ENCODE data around the gene TPMT. TPM values are rescaled to one million over a fixed set of nuclear protein-coding genes. Genes with fewer than 3 reads are reported as not detected.

TPMT gene
- total RNA-seq, 1 experiment from 2014 or later, result 14.4 TPM

- Mint-ChIP-seq H3K36me3 (peaks cover 6% of the 10 kb centered on the region), H3K27ac (peak overlapping the region; percentile 97), H3K9me3 (no peaks in the 10 kb centered on the region), H3K4me1 (peaks cover 52% of the 10 kb centered on the region), H3K4me3 (peak overlapping the region; percentile 6; the same call in 1 of the 2 replicates), H3K27me3 (ENCODE audit: low read depth) (no peaks in the 10 kb centered on the region; the same call in 1 of the 2 replicates)
- TF ChIP-seq SP1 (CRISPR knock-in tag; conservative IDR thresholded peaks at IDR 0.05) (0 out of 2 replicates have a peak, but pooled peaks have one; percentile 36), ZNF232 (CRISPR knock-in tag; IDR thresholded peaks at IDR 0.05) (no peak), FOXK1 (CRISPR knock-in tag; IDR thresholded peaks at IDR 0.05) (peak; percentile 63; the same call in 1 of the 2 replicates), TEAD1 (CRISPR knock-in tag; IDR thresholded peaks at IDR 0.05) (peak; percentile 45; the same call in 1 of the 2 replicates), ZNF121 (CRISPR knock-in tag; IDR thresholded peaks at IDR 0.05) (peak; percentile 48; the same call in 1 of the 2 replicates), SOX15 (CRISPR knock-in tag; IDR thresholded peaks at IDR 0.05) (no peak), FOXP4 (CRISPR knock-in tag; IDR thresholded peaks at IDR 0.05) (peak; percentile 78; the same call in 1 of the 2 replicates), ETV6 (CRISPR knock-in tag; IDR thresholded peaks at IDR 0.05) (peak; percentile 61; the same call in 1 of the 2 replicates), ZNF219 (CRISPR knock-in tag; IDR thresholded peaks at IDR 0.05; ENCODE audit: borderline replicate concordance) (no peak)
- TF ChIP-seq, protein P1, sequence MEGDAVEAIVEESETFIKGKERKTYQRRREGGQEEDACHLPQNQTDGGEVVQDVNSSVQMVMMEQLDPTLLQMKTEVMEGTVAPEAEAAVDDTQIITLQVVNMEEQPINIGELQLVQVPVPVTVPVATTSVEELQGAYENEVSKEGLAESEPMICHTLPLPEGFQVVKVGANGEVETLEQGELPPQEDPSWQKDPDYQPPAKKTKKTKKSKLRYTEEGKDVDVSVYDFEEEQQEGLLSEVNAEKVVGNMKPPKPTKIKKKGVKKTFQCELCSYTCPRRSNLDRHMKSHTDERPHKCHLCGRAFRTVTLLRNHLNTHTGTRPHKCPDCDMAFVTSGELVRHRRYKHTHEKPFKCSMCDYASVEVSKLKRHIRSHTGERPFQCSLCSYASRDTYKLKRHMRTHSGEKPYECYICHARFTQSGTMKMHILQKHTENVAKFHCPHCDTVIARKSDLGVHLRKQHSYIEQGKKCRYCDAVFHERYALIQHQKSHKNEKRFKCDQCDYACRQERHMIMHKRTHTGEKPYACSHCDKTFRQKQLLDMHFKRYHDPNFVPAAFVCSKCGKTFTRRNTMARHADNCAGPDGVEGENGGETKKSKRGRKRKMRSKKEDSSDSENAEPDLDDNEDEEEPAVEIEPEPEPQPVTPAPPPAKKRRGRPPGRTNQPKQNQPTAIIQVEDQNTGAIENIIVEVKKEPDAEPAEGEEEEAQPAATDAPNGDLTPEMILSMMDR (IDR thresholded peaks at IDR 0.05), result no peak
- no peak for DNase-seq (ENCODE audit: low spot score)
- POLR2A ChIA-PET, result no interaction called here
- CTCF ChIA-PET, result interaction anchor here (0.8 to 1.1 kb wide), 3 partner anchors 11 to 64 kb away, joined by 3 to 7 read pairs (median 3); no protein-coding TSS in a partner anchor
- ATAC-seq, result peak; percentile 89
Observed at GRCh38 chr6:18186033-18186432, 31.2 kb upstream of the TPMT start.

DNA sequence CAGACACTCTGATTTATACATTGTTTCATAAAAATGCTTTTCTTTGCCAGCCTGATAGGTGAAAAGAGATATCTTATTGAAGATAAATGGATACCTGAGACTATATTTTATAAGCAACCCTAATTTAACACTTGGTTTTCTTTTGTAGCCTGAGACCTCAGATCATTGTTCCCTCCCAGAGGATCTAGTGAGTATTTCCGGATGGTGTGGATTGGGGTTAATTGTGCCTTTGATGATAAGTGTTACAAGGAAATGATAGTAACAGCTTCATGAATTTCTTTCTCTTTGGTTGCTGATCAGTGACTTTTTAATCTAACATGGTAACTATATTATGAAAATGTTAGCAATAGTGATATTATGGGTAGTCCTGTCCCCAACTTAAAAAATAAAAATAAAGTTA lies 30.7 kb upstream of the TPMT start:
- ATAC-seq, result peak; percentile 57
- DNase-seq (ENCODE audit: low spot score), result no peak
- TF ChIP-seq NFATC4 (CRISPR knock-in tag; IDR thresholded peaks at IDR 0.05), result no peak
- H3K27ac Mint-ChIP-seq, result peak overlapping the region; percentile 97
- peaks cover 8% of the 10 kb centered on the region for H3K36me3 Mint-ChIP-seq
- POLR2A ChIA-PET, result no interaction called here
- CTCF ChIA-PET, result interaction anchor here (0.8 to 1.1 kb wide), 3 partner anchors 11 to 64 kb away, joined by 3 to 7 read pairs (median 3); no protein-coding TSS in a partner anchor
- H3K9me3 Mint-ChIP-seq, result no peaks in the 10 kb centered on the region
- peaks cover 52% of the 10 kb centered on the region for H3K4me1 Mint-ChIP-seq
- H3K27me3 Mint-ChIP-seq (ENCODE audit: low read depth), result no peaks in the 10 kb centered on the region; the same call in 1 of the 2 replicates
- 0 out of 2 replicates have a peak overlapping the region, but pooled peaks have one; percentile 6 for H3K4me3 Mint-ChIP-seq

DNA sequence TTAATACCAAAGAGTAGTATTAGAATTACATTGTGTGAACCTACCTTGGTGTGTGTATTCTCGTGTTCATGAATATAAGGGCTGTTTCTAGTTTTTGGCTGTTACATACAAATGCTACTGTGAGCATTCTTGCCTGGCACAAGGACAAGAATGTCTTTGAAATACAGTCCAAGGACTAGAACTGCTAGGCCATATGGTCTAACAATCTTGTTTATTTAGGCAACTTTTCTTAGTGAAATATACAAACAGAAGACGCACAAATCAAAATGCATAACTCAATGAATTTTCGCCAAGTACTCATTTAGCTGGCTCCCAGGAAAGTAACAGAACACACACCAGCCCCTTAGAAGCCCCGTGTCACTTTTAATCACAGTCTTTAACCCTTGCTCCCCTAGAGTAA lies 28.9 kb upstream of the TPMT start:
- TF ChIP-seq SMAD3 (CRISPR knock-in tag; IDR thresholded peaks at IDR 0.05; ENCODE audit: borderline replicate concordance) (no peak), ZNF263 (CRISPR knock-in tag; IDR thresholded peaks at IDR 0.05; ENCODE audit: low read depth) (no peak), ATF3 (CRISPR knock-in tag; conservative IDR thresholded peaks at IDR 0.05) (no peak), SP1 (CRISPR knock-in tag; conservative IDR thresholded peaks at IDR 0.05) (no peak), ATF1 (CRISPR knock-in tag; IDR thresholded peaks at IDR 0.05) (no peak), GRHL2 (CRISPR knock-in tag; IDR thresholded peaks at IDR 0.05; ENCODE audit: insufficient replicate concordance, severe bottlenecking) (no peak), USF2 (CRISPR knock-in tag; IDR thresholded peaks at IDR 0.05) (no peak), ELF4 (CRISPR knock-in tag; IDR thresholded peaks at IDR 0.05; ENCODE audit: low read depth) (no peak), ZNF416 (CRISPR knock-in tag; IDR thresholded peaks at IDR 0.05) (no peak), CREM (CRISPR knock-in tag; IDR thresholded peaks at IDR 0.05) (no peak), FOXP4 (CRISPR knock-in tag; IDR thresholded peaks at IDR 0.05) (no peak), ERG (CRISPR knock-in tag; IDR thresholded peaks at IDR 0.05) (no peak)

More for the DNA sequence above, 28.9 kb upstream of the TPMT start:
- ChIA-PET POLR2A (no interaction called here), CTCF (interaction anchor here (0.6 kb wide), 2 partner anchors 13 to 26 kb away, joined by 3 read pairs; no protein-coding TSS in a partner anchor)
- no peaks in the 10 kb centered on the region for H3K9me3 Mint-ChIP-seq
- DNase-seq (ENCODE audit: low spot score) (no peak), ATAC-seq (no peak)
- H3K4me1 Mint-ChIP-seq, result peaks cover 56% of the 10 kb centered on the region
- H3K36me3 Mint-ChIP-seq, result peaks cover 14% of the 10 kb centered on the region
- H3K4me3 Mint-ChIP-seq, result no peak overlapping the region
- no peaks in the 10 kb centered on the region; the same call in 1 of the 2 replicates for H3K27me3 Mint-ChIP-seq (ENCODE audit: low read depth)
- H3K27ac Mint-ChIP-seq, result peak overlapping the region; percentile 10

Measured in WTC11 (cell line).